Activated CD4-positive, alpha-beta T cell treated with anti-CD3 and anti-CD28 coated beads, Interleukin-2, amount 50 U/mL, for 4 hours (primary cell): ENCODE data around the gene GALR2.
A peak's percentile ranks its signal among the peaks of the same experiment; 100 is the strongest.

ENCODE experiments used
- DNase-seq, 2 experiments: peaks; one replicate each; pipeline ENCODE4 v3.0.0-alpha.2; 2020

The GALR2 gene

DNA sequence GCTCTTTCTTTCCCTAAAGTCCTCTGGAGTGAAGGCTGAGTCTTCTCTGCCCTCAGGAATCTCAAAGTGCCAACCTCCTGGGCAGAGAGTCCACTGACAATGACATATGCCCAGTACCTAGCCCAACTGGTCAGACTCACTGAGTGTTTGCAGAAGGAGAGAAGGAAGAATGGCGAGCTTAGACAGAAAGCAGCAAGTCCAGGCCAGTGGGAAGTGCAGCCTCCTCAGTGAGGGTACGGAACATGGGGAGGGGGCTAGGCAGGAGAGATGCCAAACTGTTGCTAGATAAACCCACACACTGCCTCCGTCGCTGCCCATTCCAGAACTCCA is 28.3 kb downstream of the GALR2 start:
- DNase-seq, result no peak

DNA sequence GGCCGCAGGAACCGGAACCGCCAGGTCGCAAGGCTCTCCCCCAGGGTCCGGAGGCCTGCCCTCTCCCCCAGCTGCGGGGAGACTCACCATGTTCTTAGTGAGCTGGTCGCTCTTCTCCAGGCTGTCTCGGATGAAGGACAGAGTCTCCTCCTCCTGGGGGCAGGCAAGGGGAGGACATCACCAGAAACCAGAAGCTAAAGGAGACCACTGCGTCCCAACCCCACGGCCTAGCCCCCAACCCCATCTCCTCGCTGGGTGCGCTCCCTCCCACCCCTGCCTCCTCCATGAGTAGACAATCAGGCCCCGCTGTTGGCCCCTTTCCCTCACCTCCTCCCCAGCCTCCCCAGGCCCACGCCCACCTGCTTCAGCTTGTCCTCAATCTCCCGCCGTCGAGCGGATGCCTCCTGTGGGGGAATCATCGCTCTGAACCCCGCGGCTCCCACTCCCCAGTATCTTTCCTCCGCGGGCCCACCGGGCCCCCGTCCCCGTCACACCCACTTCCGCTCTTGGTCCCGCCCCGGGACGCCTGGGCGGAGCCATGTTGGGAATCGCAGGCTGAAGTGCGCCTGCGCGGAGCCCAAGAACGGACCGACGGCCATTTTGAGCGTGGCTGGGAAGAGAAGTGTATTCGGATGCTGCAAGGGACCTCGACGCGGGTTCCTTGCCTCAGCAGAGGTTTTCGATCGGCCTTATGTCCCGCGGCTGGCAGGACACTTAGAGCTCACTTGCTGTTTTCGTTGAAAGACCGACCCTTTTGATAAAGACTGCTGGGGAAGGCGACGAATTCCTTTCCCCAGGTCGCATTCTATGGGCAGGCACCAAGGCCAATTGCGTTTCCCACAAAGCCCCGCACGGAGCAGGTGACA is 28.9 kb downstream of the GALR2 start, which contains the start of gene EXOC7:
Gene EXOC7 (minus strand): TSS at position 514 of the 866 bp plus-strand sequence. CDS start 95 bp downstream, at position 419.
- DNase-seq, result peak; percentile 88

DNA sequence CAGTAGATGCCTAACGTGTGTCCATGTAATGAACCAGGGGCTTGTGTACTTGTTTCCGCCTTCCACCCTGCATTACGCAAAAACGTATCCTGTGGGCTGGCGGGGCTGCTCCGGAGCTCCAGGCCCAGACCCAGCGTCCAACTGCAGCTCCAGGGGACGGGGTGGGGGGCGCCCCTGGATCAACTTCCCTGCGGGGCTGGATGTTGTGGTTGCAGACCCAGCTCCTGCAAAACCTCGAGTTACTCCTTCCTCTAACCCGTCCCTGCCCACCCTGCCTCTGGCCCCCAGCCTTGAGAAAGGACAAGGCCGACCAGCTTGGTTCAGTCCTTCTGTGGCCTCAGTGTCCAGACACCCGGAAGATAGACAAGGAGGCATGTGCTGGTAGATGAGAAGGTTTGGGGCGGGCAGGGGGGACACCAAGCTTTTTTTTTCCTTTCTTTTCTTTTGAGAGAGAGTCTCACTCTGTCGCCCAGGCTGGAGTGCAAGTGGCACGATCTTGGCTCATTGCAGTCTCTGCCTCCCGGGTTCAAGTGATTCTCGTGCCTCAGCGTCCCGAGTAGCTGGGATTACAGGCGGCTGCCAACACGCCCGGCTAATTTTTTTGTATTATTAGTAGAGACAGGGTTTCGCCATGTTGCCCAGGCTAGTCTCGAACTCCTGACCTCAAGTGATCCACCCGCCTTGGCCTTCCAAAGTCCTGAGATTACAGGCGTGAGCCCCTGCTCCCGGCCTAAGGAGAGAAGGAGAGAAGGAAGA is 29.7 kb downstream of the GALR2 start:
- DNase-seq, result no peak

DNA sequence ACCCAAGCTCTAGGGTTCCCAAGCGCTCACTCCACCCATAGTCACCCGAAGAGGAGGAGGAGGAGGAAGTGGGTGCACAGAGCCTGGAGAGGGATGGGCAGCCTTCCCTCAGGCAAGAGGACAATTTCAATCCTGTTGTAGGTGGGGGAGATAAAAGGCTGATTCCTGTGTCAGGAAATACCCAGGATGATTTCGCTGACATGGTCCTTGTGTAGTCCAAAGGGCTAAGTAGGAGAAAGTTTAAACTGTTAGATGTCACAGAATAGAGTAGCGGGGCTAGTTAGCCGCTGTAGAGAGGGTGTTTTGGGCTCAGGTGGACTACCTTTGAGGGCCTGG is 30.3 kb downstream of the GALR2 start:
- DNase-seq, result no peak

DNA sequence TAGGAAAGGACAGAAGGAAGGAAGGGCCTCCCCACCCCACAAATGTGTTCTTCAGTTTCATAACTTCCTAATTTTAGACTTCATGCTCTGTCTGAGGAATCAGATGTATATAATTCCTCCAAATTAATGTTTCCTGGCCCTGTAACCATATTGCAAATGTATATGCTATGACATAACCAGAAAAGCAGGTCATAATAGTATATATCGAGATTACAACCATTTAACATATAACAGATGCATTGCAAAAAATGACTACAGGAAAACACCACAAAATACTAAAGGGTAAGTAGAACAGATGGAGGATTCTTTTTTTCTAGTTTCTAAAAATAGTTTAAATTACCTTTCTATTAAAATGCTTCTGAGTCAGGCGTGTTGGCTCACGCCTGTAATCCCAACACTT is 32.1 kb downstream of the GALR2 start:
- no peak for DNase-seq

DNA sequence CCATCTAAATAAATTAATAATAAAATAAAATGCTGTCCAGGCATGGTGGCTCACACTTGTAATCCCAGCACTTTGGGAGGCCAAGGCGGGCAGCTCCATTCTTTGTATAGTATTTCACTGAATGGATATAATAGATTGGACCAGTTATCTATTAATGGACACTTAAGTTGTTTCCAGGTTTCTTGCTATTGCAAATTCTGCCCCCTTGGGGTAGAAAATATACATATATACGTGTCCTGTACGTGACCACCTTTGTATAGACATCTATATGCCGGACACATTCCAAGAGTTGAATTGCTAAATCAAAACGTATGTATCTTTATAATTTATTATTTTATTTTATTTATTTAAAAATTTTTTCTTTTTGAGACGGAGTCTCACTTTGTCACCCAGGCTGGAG is 32.9 kb downstream of the GALR2 start:
- no peak for DNase-seq

DNA sequence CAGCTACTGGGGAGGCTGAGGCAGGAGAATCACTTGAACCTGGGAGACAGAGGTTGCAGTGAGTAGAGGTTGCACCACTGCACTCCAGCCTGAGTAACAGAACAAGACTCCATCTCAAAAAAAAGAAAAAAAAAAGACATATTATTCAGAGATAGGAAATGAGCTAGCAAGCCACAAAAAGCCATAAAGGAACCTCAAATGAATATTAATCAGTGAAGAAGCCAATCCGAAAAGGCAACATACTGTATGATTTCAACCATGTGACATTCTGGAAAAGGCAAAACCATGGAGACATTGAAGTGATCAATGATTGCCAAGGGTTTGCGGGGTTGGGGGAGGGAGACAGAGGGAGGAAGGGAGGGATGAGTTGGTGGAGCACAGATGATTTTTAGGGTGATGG is 37.4 kb downstream of the GALR2 start:
- DNase-seq, result no peak

DNA sequence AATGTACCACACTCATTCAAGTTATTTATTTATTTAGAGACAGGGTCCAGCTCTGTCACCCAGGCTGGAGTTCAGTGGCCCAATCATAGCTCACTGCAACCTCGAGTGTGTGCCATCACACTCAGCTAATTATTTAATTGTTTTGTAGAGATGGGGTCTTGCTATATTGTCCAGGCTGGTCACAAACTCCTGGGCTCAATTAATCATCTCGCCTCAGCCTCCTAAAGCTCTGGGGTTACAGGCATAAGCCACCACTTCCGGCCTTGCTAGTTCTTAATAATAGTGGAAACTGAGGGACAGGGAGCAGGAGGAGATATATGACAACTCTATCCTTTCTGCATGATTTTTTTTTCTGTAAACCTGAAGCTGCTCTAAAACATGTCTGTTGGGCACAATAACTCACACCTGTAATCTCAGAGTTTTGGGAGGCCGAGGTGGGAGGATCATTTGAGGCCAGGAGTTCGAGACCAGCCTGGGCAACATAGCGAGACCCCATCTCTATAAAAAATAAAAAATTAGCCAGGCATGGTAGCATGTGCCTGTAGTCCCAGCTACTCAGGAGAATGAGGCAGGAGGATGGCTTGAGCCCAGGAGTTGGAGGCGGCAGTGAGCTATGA is 40.7 kb downstream of the GALR2 start:
- no peak for DNase-seq

DNA sequence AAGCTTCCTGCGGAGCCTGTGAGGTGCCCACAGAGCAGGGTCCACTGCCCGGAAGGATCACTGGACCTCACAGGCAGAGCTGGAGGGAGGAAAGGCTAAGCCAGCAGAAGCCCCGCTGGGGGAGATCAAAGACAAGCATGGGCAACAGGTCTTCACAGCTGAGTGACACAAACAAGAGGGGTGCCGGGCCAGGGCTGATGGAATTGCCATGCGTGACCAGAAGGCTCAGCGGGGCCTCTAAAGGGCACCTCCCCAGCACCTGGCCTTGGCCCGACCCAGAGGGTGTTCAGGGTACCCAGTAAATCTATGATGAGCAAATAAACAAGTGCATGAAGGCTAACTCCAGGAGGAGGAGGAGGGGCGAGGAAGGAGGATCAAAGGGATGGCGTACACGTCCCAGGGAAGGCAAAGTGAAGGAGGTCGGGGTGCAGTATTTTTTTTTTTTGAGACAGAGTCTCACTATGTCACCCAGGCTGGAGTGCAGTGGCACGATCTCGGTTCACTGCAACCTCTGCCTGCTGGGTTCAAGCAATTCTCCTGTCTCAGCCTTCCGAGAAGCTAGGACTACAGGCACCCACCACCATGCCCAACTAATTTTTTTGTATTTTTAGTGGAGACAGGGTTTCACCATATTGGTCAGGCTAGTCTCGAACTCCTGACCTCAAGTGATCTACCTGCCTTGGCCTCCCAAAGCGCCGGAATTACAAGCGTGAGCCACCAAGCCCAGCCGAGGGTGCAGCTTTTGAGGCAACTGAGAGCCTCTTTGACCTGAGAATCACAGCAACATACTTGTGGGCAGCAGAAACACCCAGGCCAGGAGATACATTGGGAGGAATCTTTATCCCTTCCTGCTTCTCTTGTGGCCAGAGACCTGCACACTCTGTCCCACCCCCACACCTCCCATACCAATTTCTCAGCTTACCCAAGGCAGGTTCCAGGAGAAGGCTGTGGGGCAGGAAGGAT is 45.1 kb downstream of the GALR2 start:
- DNase-seq, result no peak

DNA sequence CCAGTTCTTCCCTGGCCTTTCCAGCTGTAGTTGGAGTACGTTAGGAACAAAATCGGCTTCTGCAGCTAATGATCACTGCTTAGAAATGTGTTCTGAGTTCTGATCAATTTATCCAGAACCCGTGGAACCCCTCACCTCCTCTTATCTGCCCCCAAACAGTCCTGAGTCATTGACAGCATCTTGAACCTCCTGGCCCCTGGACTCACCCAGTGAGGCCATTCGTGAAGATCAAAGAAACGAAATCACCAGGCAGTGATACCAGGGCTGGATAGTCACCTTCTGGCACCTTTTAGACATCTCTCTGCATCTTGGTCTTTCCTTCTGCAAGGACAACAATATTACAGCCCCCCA is 46.1 kb downstream of the GALR2 start:
- DNase-seq, result no peak

DNA sequence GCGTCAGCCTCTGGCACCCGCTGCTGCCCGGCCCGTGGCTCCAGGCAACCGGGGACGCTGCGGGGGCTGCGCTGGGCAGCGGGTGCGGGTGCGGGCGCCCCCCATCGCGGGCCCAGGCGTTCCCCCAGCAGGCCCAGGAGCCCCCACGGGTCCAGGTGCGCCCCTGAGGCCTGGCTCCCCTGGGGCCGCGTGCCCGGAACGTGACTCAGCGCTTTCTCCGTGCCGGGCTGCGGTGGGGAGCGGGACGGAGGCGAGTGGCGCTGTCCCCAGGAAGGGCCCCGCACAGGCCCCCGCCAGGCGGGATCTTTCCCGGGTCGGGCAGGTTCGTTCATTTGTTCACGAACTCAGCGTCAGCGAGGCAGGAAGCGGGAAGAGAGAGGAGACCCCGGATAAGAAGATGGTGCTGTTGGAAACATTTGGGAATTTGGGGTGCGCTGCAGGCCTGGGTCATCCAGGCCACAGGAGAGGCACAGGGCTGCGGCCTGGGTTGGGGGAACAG is 47.4 kb downstream of the GALR2 start:
- DNase-seq, result no peak

DNA sequence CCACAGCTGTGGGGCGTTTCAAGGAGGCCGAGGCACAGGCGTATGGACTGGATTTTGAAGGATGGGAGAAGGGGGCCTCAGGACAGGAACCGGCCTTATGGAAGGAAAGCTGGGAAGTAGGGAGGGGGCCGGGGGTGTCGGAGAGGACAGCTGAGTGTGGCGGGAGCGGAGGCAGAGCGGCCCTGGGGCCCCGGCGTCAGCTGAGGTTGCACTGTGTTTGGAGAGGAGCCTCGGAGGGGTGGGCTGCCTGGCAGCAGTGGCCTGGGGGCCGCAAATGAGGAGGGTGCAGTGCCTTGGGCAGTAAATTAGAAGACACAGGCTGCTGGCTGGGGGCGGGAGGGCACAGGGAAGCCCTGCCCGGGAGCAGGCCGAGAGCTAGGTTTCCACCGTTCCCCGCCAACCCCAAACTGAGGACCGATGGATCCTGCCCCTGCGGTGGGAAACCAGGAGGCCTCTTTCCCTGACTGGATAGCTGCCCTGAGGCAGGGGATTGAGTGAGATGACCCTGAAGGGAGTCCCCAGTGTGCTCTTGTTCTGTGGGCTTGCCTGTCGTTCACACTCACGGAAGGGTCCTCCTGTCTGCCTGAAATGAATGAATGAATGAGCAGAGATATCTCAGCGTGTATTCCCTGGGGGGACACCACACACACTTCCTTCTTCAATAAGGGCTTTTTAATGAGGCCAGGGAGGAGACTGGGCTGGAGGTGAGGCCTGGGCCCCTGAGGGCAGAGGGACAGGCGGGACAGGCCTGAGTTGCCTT is 48.0 kb downstream of the GALR2 start:
- no peak for DNase-seq

DNA sequence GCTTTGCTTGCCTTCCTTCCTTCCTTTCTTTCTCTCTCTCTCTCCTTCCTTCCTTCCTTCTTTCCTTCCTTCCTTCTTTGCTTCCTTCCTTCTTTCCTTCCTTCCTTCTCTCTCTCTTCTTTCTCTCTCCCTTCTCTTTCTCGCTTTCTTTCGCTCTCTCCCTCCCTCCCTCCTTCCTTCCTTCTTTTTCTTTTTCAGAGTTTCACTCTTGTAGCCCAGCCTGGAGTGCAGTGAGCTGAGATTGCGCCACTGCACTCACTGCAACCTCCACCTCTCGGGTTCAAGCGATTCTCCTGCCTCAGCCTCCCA is 48.6 kb downstream of the GALR2 start:
- DNase-seq, result no peak

DNA sequence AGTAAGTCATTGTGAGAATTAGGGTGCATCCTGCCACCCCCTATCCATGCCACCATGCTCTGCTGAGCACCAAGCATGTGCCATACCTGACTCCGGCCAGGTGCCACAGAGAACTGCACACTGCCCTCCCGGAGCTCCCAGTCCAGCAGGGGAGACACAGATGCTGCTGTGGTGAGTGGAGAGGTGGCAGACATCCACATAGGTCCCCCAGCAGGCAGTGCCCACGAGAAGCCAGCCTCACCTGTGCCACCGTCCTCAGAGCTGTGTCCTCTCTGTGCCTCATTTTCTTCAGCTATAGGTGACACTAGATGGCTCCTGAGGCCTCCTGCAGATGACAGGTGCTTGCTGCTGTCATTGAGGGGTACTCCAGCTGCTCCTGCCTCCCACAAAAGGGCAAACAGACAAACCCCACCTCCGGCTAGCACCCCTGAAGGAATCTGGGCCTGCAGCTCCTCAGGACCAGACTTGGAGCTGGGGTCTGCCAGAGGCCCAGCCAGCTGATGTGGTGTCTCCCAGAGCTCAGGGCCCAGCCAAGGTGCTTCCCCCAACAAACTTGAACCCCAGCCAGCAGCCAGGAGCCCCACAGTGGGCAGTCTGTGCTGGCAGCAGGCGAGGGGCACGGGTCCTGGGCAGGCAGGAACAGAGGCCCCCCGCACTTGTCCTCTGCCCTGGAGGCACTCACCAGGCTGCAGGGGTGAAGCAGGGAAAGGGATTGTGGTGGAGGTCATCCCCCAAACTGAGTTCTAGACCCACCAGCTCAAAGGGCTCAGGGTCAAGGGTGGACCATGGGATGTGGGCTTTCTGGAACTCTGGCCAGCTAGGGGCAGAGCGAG is 49.4 kb downstream of the GALR2 start:
- no peak for DNase-seq

DNA sequence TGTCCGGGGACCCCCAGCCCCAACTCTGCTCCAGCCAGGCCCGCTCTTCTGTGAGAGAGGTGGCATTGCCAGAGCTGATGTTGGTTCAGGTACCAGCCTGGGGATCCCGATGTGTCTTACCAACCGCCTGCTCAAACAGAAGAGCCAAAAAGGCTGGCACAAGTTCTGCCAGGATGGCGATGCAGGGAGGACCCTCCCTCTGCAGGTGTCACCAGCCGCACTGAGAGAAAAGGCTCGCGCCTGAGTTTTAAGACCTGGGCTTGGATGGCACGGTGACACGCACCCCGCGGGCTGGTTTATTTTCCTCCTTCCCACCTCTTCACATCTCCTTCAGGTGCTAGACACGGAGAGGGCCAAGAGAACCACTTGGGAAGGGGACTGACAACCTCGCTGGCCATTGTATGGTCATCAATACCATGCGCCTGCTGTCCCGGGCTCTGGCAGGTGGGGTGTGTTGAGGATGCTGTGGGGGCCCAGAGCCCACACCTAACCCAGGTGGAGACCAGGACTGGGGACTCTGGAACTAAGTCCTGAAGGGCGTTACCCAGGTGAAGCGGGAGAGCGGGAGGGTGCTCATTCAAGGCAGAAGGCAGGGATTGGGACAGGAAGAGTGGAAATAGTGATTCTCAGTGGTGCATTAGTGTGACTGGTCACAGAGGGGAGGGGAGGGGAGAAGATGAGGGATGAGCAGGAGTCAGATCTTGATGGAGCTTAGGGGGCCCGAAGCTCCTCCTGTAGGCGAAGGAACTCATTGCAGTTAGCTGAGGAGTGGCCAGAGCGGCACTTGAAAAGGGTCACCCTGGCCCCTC is 50.2 kb downstream of the GALR2 start:
- no peak for DNase-seq

DNA sequence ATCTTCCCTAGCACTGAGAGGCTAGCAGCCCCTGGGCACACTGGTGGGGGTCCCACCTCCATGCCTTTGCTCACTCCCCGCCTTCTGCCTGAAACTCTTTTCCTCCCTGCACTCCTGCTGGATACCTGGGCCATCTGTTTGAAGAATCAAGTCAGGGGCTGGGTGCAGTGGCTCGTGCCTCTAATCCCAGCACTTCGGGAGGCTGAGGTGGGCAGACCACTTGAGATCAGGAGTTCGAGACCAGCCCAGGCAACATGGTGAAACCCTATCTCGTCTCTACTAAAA is 50.8 kb downstream of the GALR2 start:
- DNase-seq, result no peak

DNA sequence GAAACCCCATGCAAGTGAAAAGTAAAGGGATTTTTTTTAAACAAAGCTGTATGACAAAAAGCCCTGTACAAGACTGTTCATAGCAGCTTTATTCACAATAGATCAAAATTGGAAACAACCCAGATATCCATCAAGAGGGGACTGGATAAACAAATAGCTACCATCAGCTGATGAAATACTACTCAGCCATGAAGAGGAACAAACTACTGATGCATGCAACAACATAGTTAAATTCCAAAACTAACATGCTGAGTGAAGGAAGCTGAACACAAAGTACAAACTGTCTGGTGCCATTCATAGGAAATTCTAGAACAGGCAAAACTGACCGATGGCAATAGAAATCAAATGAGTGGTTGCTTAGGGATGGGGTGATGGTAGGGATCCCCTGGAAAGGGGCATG is 51.3 kb downstream of the GALR2 start:
- DNase-seq, result no peak
